ENCODE measurements around the gene MTMR1.

MTMR1 gene

DNA sequence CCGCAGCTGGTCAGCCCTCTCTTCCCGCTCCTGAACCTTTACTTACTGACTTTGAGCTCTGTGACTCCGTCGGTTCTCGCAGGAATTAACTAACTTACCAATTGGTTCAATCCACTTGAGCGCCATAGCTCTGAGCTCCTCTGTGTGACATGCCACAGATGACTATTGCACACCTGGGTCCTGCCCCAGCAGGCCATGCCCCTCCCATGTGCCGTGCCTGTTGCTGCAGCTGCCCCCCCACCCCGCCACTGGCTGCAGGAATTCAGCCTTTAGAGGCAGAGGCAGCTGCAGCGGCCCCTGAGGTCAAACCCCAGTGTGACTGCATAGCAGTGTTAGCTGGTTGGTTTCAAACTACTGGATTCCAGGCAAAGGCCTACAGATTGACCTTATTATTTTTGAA is 70.6 kb downstream of the MTMR1 start:
- no peak overlapping the region for H3K27ac ChIP-seq
- TF ChIP-seq, protein P1, sequence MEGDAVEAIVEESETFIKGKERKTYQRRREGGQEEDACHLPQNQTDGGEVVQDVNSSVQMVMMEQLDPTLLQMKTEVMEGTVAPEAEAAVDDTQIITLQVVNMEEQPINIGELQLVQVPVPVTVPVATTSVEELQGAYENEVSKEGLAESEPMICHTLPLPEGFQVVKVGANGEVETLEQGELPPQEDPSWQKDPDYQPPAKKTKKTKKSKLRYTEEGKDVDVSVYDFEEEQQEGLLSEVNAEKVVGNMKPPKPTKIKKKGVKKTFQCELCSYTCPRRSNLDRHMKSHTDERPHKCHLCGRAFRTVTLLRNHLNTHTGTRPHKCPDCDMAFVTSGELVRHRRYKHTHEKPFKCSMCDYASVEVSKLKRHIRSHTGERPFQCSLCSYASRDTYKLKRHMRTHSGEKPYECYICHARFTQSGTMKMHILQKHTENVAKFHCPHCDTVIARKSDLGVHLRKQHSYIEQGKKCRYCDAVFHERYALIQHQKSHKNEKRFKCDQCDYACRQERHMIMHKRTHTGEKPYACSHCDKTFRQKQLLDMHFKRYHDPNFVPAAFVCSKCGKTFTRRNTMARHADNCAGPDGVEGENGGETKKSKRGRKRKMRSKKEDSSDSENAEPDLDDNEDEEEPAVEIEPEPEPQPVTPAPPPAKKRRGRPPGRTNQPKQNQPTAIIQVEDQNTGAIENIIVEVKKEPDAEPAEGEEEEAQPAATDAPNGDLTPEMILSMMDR (conservative IDR thresholded peaks at IDR 0.05; ENCODE audit: low read depth), result no peak
- DNase-seq (ENCODE audit: low spot score), result no peak
- ChIA-PET CTCF (no interaction called here), POLR2A (ENCODE audit: low non-redundant PET) (no interaction called here)

- DNase-seq (ENCODE audit: low spot score), result no peak
- TF ChIP-seq, protein P1 (conservative IDR thresholded peaks at IDR 0.05; ENCODE audit: low read depth), result no peak
- POLR2A ChIA-PET (ENCODE audit: low non-redundant PET), result no interaction called here
- H3K27ac ChIP-seq, result no peak overlapping the region
- CTCF ChIA-PET, result no interaction called here
These were observed 72.0 kb downstream of the MTMR1 start for GRCh38 chrX:150765237-150765636.

GRCh38 chrX:150765782-150766350 is 72.7 kb downstream of the MTMR1 start:
- no peak overlapping the region for H3K27ac ChIP-seq
- TF ChIP-seq, protein P1 (conservative IDR thresholded peaks at IDR 0.05; ENCODE audit: low read depth), result no peak
- CTCF ChIA-PET, result interaction anchor here (0.5 to 2.8 kb wide), 2 partner anchors 297 to 316 kb away, joined by 4 to 18 read pairs; no protein-coding TSS in a partner anchor
- DNase-seq (ENCODE audit: low spot score), result no peak
- POLR2A ChIA-PET (ENCODE audit: low non-redundant PET), result no interaction called here

DNA sequence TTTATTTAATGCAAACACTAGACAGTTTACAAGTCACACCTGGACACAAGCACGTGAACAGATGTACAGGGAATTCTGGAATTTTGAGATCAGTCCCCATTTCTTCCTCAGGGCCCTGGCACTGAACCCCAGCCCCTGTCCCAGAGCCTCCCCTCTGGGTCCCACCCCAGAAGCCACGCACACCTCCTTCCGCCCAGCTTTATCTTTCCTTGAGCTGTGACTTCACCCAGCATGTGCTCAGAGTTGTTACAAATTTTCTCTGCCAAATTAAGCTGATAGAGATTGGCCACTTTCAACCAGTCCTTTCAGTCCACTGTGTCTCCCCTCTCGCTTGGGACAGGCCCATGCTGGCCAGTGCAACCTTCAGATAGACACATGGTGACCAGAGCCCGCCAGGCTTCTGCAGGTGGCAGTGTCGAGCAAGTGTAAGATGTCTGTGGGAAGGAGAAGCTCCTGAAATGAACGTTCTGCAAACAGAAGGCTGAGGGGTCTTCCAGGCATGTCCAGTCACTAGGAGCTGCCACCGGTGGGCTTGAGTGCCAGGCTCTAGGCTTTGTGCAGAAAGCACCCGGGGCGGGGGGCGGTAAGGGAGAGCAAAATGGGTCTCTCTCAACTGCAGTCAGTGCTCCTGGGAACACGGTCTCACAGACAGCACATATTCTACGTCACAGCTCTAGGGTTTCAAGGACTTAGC is 73.3 kb downstream of the MTMR1 start:
- CTCF ChIA-PET, result interaction anchor here (2.8 kb wide), 1 partner anchor 315 kb away, joined by 18 read pairs; no protein-coding TSS in a partner anchor
- no peak overlapping the region for H3K27ac ChIP-seq
- no peak for DNase-seq (ENCODE audit: low spot score)
- TF ChIP-seq, protein P1 (conservative IDR thresholded peaks at IDR 0.05; ENCODE audit: low read depth), result no peak
- POLR2A ChIA-PET (ENCODE audit: low non-redundant PET), result no interaction called here

GRCh38 chrX:150767045-150767395 is 73.8 kb downstream of the MTMR1 start:
- ChIA-PET POLR2A (ENCODE audit: low non-redundant PET) (no interaction called here), CTCF (interaction anchor here (2.8 kb wide), 1 partner anchor 315 kb away, joined by 18 read pairs; no protein-coding TSS in a partner anchor)
- no peak for DNase-seq (ENCODE audit: low spot score)
- peak overlapping the region; percentile 6; the same call in 1 of the 2 replicates for H3K27ac ChIP-seq
- TF ChIP-seq, protein P1 (conservative IDR thresholded peaks at IDR 0.05; ENCODE audit: low read depth), result no peak

GRCh38 chrX:150767475-150768131 is 74.4 kb downstream of the MTMR1 start:
- TF ChIP-seq, protein P1 (conservative IDR thresholded peaks at IDR 0.05; ENCODE audit: low read depth), result no peak
- H3K27ac ChIP-seq, result peak overlapping the region; percentile 6; the same call in 1 of the 2 replicates
- peak; percentile 19 for DNase-seq (ENCODE audit: low spot score)
- CTCF ChIA-PET, result interaction anchor here (2.8 kb wide), 1 partner anchor 314 kb away, joined by 18 read pairs; no protein-coding TSS in a partner anchor
- POLR2A ChIA-PET (ENCODE audit: low non-redundant PET), result no interaction called here
